ENCODE results near the gene PTPN11.
"Not testable (repeated sequence)": the region's sequence is repeated elsewhere in the genome, so short reads cannot be mapped to it uniquely, and the experiment has no call there.

Gene PTPN11

DNA sequence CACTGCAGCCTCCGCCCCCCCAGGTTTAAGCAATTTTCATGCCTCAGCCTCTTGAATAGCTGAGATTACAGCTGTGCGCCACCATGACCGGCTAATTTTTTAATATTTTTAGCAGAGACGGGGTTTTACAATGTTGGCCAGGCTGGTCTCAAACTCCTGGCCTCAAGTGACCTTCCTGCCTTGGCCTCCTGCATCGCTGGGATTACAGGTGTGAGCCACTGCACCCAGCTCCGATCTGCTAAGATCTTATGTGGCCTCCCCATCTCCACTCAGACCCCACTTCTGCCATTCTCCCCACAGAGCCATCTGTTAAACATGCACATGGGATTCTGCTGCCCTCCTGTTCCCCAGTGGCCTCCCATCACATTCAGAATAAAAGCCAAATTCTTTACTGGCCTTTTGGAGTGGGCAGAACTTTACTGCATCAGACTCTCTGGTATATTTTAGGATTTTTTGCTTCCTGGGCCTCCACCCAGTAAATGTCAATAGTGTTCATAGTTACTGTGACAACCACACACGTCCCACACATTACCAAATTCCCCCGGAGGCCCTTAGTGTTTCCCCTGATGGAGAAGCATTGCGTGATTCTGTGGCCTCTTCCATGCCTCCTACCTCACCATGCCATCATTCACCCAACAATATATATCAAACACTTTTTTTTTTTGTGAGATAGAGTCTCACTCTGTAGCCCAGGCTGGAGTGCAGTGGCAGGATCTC, 96.3 kb downstream of the PTPN11 start:
- no peak for DNase-seq (ENCODE audit: low read depth in 2 of 2)

DNA sequence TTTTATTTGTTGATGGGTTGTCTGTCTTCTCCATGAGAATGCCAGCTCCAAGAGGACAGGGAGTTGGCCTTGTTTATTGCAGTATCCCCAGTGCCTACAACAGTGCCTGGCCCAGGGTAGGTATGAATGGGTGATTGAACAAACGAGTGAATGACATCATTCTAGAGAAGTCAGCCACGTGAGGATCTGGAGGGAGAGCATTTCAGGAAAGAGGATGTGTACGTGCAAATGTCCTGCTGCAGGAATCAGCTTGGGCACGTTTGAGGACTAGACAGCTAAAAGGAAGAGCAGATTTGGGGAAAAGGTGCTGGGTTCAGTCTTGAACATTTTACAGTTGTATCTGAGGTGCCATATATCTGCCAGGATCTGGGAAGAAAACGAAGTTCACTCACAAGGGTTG, 97.1 kb downstream of the PTPN11 start:
- DNase-seq (ENCODE audit: low read depth in 2 of 2) = no peak

DNA sequence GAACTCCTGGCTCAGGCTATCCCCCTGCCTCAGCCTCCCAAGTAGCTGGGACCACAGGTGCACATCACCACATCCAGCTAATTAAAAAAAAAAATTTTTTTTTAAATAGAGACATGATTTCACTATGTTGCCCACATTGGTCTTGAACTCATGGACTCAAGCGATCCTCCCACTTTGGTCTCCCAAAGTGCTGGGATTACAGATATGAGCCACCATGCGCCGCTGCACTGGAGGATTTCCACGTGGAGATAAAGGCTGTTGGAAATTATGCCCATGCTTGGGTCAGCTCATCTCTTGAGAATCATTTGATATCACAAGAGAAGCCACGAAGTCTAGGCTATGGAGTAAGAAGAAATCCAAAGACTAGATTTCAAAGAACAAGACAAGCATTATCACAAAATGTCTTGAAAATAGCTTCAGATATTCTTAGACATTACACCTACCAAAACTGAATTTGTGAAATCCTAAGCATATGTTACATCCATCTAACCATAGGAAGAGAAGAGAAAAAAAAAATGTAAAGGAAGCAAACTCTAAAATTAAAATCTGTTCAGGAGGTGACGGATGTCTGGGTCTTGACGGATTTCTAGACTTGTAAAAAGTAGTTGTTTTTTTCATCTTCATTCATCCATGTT, 99.1 kb downstream of the PTPN11 start:
- no peak for DNase-seq (ENCODE audit: low read depth in 2 of 2)

DNA sequence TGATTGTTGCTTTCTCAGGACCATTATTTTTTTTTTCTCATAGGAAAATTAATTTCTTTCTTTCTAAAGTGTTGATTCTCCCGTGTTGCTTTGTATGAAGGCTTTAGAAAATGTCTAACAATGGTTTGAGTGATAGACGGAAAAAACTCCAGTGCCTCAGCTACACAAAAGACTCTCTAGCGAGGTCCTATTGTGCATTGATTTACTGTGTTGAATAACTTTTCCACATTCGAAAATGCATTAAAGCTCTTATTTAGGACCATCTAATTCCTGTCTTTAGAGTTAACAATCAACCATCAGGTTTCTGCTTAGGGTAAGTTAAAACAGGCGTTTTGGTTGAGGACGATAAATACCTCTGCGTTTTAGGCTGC, 99.6 kb downstream of the PTPN11 start:
- no peak for DNase-seq (ENCODE audit: low read depth in 2 of 2)

DNA sequence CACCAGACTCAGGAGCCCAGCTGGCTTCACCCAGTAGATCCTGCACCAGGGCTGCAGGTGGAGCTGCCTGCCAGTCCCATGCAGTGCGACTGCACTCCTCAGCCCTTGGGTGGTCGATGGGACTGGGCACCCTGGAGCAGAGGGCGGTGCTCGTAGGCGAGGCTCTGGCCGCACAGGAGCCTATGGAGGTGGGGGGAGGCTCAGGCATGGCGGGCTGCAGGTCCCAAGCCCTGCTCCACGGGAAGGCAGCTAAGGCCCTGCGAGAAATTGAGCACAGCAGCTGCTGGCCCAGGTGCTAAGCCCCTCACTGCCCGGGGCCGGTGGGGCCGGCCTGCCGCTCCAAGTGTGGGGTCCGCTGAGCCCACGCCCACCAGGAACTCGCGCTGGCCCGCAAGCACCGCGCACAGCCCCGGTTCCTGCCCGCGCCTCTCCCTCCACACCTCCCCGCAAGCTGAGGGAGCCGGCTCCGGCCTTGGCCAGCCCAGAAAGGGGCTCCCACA, 101.1 kb downstream of the PTPN11 start:
- not testable (repeated sequence) for DNase-seq (ENCODE audit: low read depth in 2 of 2)

DNA sequence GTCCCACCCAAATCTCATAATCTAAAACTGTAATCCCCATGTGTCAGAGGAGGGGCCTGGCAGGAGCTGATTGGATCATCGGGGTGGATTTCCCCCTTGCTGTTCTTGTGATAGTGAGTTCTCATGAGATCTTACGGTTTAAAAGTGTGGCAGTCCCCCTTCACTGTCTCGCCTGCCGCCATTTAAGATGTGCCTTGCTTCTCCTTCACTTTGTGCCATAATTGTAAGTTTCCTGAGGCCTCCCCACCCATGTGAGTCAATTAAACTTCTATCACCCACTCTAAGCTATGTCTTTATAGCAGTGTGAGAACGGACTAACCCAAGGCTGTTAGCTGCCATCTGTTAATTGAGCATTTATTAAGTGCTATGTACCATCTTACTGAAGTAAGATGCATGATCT, 105.1 kb downstream of the PTPN11 start:
- no peak for DNase-seq (ENCODE audit: low read depth in 2 of 2)

DNA sequence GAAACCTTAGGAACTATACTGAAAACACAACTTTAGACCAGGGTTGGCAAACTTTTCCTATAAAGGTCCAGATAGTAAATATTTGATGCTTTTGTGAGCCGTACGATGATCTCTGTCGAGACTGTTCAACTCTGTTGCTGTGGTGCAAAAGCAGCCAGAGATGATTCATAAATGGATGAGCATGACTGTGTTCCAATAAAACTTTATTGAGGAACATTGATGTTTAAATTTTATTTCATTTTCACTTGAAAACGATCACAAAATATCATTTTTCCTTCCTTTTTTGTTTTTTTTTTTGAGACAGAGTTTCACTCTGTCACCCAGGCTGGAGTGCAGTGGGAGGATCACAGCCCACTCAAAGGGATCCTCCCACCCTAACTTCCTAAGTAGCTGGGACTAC, 105.5 kb downstream of the PTPN11 start:
- DNase-seq (ENCODE audit: low read depth in 2 of 2) = no peak

DNA sequence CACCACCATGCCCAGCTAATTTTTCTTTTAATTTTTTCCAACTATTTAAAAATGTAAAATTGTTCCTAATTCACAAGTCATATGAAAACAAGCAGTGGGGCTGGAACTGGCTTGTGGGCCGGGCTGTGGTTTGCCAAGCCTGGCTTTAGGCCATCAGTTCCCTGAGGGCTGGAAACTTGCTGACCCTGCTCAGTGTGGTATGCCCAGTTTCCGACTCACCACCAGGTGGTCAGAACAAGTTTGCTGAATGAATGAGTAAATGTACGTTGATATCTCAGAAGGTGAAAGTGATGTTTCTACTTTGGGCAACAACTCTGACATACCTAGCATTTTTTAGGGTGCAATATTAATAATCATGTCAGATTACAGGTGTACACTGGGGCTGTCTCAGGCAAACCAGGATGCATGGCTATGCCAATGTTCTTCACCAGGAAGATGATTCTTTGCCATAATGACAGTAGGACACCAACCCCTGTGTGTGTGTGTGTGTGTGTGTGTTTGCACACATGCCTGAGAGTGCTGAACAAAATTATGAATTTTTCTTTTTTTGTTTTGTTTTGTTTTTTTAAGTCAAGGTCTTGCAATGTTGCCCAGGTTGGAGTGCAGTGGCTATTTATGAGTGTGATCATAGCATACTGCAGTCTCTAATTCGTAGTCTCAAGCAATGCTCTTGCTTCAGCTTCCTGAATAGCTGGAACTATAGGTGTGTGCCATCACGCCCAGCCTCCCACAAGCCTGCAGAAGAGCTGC, 106.1 kb downstream of the PTPN11 start:
- no peak for DNase-seq (ENCODE audit: low read depth in 2 of 2)

DNA sequence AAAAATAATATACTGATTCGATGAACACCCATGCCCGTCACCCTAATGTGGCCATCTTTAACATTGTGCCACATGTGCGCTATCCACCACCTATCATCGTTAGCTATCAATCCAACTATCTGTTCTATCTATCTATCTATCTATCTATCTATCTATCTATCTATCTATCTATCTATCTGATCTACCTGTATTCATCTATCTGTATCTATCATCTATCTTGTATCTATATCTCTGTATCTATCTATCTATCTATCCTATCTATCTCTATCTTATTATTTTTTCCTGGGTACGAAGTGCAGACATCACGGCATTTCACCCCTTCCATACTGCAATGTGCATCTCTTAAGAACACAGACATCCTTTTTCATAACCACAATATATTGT, 106.7 kb downstream of the PTPN11 start:
- no peak for DNase-seq (ENCODE audit: low read depth in 2 of 2)

DNA sequence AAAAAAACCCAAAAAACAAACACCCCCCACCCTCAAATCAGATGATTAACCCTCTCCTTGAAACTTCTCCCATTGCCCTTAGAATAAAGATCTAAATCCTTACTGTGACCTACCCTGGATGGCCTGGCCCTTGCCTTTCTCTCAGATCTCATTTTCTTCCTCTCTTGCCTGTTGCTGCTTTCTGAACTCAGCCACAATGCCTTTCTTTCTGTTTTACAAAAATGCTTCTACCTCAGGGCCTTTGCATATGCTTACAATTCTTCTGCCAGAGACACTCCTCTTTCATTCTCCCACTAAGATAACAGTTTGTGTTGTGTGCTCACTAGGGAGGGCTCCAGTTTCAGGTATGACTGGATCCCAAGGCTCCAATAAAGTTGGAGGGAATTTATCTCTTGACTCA, 108.3 kb downstream of the PTPN11 start:
- DNase-seq (ENCODE audit: low read depth in 2 of 2) = no peak

DNA sequence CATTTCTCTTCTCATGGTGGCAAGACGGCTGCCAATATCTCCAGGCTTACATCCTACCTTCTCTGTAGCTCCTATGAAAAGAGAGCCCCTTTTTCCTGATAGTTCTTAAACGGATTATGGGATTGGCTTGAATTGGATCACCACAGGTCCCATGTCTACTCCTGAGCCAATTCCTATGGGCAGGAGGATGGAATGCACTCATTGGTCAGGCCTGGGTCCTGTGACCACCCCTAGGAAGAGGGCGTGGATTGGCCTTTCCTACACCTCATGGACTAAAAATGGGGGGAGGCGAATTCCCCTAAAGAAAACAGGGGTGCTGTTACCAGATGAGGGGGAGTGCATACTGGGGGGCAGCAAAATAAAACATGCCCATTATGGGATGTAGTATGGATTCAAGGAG, 108.8 kb downstream of the PTPN11 start:
- no peak for DNase-seq (ENCODE audit: low read depth in 2 of 2)

DNA sequence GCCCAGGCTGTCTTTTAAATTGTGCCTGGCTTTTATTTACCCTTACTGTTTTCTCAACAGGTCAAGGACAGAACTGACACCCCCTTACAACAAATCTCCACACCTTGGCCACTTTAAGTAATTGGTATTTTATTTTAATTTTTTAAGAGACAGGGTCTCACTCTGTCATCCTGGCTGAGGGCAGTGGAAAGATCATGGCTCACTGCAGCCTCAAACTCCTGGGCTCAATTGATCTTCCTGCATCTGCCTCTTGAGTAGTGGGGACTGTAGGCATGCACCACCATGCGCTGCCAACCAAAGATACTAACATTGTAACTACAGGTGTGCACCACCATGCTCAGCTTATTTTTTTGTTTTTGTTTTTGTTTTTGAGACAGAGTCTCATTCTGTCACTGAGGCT, 109.8 kb downstream of the PTPN11 start:
- no peak for DNase-seq (ENCODE audit: low read depth in 2 of 2)

DNA sequence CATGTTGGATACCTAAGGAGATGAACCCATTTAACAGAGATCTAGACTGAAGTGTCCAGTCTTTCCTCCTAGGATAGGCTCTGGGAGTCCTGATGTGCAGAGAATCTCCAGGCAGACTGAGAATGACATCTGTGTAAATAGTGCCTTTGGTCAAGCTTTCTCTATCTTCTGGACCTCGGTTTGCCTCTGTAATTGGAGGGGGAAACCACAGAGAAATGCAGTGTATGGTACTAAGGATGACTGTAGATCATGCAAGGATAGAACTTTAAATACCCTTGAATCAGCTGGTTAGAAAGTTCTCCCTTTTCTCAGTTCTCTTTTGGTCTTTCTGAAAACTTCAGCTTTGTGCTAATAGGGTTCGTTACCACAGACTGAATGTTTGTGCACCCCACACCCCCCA, 112.2 kb downstream of the PTPN11 start:
- no peak for DNase-seq (ENCODE audit: low read depth in 2 of 2)

DNA sequence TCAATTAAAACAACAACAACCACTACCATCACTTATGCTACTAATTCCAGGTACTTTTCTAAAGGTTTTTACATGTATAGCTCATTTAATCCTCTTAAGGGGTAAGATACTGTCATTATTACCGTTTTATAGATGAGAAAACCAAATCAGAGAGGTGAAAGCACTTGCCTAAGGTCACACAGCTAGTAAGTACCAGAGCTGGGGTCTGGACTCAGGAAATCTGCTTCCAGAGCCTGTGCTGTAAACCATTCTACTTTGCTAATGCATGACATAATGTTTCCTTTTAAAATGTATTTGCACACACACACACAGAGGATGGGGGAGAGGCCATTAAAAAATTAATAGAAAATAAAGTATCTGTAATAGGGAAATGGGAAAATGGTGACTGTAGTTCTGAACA, 113.4 kb downstream of the PTPN11 start:
- DNase-seq (ENCODE audit: low read depth in 2 of 2) = no peak

DNA sequence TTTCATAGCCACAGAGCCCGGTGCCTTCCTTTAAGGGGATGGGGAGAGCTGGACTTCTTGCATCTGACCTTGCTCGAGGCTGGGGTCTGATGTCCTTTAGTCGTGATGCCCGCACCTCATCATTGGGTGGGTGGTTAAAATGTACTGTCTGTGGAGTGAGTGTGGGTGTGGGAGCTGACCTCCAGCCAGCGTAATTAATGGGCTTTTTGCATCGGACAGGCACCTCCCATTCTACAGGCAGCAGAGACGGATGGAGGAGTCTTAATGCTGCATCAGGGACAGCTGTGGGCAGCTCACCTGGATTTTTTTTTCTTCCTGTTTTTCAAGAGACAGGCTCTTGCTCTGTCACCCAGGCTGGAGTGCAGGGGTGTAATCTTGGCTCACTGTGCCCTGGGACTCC, 114.8 kb downstream of the PTPN11 start:
- no peak for DNase-seq (ENCODE audit: low read depth in 2 of 2)

DNA sequence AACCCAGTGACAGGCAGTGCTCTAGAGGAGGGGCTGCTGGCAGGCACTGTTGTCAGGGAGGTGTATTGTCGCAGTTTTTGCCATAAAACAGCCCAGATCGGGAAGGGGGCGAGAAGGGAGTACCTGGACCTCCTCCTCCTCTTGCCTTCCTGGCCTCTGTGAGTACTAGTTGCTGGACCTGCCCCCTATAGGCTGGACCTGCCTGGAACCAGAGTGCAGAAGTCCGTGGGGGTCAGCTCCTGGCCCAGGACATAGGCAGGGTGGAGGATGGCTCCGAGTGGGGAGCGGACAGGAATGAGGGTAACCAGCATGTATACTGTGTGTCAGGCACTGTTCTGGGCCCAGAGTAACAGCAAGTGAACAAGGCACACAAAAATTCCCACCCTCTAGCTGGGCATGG, 116.3 kb downstream of the PTPN11 start:
- no peak for DNase-seq (ENCODE audit: low read depth in 2 of 2)

DNA sequence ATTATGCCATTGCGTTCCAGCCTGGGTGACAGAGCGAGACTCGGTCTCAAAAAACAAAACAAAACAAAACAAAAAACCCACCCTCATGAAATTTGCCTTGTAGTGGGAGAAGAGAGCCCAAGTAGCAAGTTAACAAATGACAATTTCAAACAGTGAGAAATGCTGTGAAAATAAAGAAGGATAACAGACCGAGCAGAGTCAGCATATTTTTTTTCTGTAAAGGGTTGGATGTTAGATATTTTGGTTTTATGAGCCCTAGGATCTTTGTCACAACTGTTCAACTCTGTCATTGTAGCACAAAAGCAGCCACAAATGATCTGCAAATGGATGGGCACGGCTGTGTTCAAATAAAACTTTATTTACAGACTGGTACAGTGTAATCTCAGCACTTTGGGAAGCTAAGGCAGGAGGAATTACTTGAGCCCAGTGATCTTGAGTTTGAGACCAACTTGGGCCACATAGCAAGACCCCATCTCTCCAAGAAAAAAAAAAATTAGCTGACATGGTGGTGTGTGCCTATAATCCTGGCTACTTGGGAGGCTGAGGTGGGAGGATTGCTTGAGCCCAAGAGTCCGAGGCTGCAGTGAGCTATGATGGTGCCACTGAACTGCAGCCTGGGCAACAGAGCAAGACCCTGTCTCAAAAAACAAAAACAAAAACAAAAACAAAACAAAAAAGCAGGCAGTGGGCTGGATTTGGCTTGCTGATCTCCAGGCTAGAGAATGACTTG, 117.1 kb downstream of the PTPN11 start:
- DNase-seq (ENCODE audit: low read depth in 2 of 2) = no peak

DNA sequence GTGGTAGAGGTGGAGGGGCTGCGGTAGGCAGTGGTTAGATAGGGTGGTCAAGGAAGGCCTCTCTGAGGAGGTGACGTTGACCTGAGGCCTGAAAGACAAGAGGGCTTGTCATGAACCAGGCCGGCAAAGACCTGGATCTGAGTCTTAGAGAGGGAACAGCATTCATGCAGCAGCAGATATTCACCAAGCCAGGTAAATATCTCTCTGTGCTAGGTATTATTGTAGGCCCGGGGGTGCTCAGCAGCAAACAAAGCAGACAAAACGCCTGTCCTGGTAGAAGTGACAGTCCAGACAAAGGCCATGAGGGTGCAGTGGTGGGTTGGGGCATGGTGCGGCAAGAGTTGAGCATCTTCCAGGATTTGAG, 117.6 kb downstream of the PTPN11 start:
- DNase-seq (ENCODE audit: low read depth in 2 of 2) = no peak

DNA sequence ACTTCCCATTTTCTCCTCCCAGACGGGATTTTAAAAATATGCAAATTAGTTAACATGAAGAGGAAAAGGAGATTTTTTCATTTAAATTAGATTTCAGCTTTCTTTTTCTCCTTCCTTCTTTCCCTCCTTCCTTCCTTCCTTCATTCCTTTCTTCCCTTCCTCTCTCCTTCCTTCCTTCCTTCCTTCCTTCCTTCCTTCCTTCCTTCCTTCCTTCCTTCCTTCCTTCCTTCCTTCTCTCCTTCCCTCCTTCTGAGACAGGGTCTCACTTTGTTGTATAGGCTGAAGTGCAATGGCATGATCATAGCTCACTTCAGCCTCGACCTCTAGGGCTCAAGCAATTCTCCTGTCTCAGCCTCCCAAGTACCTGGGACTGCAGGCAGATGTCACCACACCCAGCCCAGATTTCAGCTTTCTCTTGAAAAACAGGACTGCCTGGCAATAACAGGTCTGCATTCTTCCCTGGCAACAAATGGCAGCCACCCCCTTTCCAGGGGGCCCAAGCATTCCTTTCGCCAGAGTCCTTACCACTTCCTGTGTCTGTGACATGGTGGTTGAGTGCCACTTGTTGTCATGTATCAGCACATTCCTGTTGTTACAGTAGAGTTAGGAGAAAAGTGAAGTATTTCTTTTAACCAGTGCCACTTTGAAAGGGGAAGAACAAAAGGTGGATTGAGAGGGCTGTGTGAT, 119.1 kb downstream of the PTPN11 start:
- no peak for DNase-seq (ENCODE audit: low read depth in 2 of 2)

DNA sequence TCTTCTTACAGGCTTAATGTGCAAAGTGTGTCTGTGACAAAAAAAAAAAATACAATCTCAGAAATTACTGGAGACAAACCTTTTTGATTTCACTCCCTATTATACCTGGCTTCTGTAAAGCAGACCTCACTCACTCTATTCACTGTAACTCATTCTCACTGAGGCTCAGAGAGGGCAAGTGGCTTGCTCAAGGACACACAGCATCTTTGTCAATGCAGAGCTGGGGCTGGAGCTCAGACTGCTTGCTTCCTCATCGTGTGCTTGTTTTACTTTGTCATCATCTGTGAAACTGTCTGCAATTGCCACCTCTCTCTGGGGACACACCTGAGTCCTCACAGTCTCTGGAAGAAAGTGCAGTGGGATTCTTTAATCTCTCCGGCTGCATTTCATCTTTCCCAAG, 120.0 kb downstream of the PTPN11 start:
- DNase-seq (ENCODE audit: low read depth in 2 of 2) = no peak

DNA sequence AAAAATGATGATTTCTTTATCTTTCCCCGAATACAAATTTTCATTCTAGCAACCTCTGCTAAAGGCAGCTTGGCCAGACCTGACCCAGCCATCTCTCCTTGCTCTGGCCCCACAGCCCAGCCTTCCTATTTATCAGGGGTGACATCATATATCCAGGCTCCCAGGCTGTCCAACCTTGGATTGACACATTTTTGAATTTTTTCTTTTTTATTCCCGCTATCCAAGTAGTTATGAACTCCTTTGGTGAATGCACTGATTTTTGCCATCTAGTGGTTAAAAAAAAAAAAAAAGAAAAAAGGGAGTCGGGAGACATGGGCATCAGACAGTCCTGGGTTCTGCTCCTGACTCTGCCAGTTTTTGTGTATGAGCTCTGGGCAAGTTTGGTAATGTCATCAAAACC, 120.5 kb downstream of the PTPN11 start:
- no peak for DNase-seq (ENCODE audit: low read depth in 2 of 2)

DNA sequence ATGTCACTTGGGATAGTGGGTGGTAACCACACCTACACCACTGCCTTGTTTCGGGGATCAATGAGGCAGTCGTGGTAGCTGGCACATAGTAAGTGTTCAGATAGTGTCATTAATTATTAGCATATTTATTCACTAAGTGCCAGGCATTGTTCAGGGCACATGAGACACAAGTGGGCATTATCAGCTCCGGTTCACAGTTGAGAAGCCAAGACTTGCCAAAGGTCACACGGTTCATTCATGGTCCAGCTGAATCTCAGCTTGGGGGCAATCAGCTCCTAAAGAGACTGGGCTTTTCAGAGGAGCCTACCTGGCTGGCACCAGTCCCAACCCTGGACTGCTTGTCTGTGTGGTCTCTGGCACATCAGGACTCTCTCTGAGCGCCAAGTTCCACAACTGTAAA, 121.3 kb downstream of the PTPN11 start:
- no peak for DNase-seq (ENCODE audit: low read depth in 2 of 2)

Data from stimulated activated CD8-positive, alpha-beta memory T cell treated with anti-CD3 and anti-CD28 coated beads, Interleukin-7, amount 100 ng/mL, for 1 hour (primary cell).